Measurements from ENCODE around the gene APOA1.

GRCh38 chr11:116879800-116880625 lies 42.6 kb upstream of the APOA1 start:
- TF ChIP-seq, protein P1, sequence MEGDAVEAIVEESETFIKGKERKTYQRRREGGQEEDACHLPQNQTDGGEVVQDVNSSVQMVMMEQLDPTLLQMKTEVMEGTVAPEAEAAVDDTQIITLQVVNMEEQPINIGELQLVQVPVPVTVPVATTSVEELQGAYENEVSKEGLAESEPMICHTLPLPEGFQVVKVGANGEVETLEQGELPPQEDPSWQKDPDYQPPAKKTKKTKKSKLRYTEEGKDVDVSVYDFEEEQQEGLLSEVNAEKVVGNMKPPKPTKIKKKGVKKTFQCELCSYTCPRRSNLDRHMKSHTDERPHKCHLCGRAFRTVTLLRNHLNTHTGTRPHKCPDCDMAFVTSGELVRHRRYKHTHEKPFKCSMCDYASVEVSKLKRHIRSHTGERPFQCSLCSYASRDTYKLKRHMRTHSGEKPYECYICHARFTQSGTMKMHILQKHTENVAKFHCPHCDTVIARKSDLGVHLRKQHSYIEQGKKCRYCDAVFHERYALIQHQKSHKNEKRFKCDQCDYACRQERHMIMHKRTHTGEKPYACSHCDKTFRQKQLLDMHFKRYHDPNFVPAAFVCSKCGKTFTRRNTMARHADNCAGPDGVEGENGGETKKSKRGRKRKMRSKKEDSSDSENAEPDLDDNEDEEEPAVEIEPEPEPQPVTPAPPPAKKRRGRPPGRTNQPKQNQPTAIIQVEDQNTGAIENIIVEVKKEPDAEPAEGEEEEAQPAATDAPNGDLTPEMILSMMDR (optimal IDR thresholded peaks at IDR 0.05 in 1 of 3, IDR thresholded peaks at IDR 0.05 in 1 of 3, conservative IDR thresholded peaks at IDR 0.05 in 1 of 3; ENCODE audit: extremely low read depth in 1 of 3, insufficient read depth in 2 of 3, low read length in 3 of 3): peak; percentile 51 to 71 (median 68)
- TF ChIP-seq EZH2 (IDR thresholded peaks at IDR 0.05; ENCODE audit: low read length): no peak
